HG02970 (cell line): Measurements from ENCODE around the gene RUNX2.
A peak's percentile ranks its signal among the peaks of the same experiment; 100 is the strongest.

ENCODE experiments used
- ATAC-seq: cut with Tn5 transposase; IDR thresholded peaks from one replicate; pipeline ENCODE4 v1.9.1; 2021; ENCODE audit warnings: mild to moderate bottlenecking, moderate library complexity, moderate number of reproducible peaks; ENCODE audit not compliant: unreplicated experiment, low FRiP score

RUNX2 gene

GRCh38 chr6:45709781-45710220 lies 381.7 kb downstream of the RUNX2 start:
- peak; percentile 48 for ATAC-seq

GRCh38 chr6:45710304-45710821 lies 382.2 kb downstream of the RUNX2 start:
- ATAC-seq: peak; percentile 64

GRCh38 chr6:45712076-45712475 lies 383.9 kb downstream of the RUNX2 start:
- ATAC-seq: no peak

GRCh38 chr6:45712786-45713185 lies 384.7 kb downstream of the RUNX2 start:
- ATAC-seq: no peak
